ENCODE measurements around the gene MAPKAP1. TPM values are rescaled to one million over a fixed set of nuclear protein-coding genes. Genes with fewer than 3 reads are reported as not detected.

Gene MAPKAP1
- total and polyA plus RNA-seq, 2 donors = 61.4 to 97.6 TPM

- Histone ChIP-seq H3K4me3 (ENCODE audit: low read depth, low read length) (no peak overlapping the region), H3K36me3 (ENCODE audit: insufficient read depth) (no peaks in the 10 kb centered on the region), H3K4me1 (ENCODE audit: insufficient read depth) (no peaks in the 10 kb centered on the region), H3K27ac (ENCODE audit: low read depth) (no peak overlapping the region)
- 26% methylated on average over 13 of the region's 13 CpGs for whole genome bisulfite sequencing
- DNase-seq (ENCODE audit: extremely low spot score) = peak; percentile 86
These were observed 161.9 kb downstream of the MAPKAP1 start for GRCh38 chr9:125544988-125545651.

GRCh38 chr9:125544484-125544883 is 162.5 kb downstream of the MAPKAP1 start:
- H3K36me3 ChIP-seq (ENCODE audit: insufficient read depth) = no peaks in the 10 kb centered on the region
- 80% methylated on average over 4 of the region's 4 CpGs for WGBS
- no peaks in the 10 kb centered on the region for H3K4me1 ChIP-seq (ENCODE audit: insufficient read depth)
- no peak overlapping the region for H3K27ac ChIP-seq (ENCODE audit: low read depth)
- H3K4me3 ChIP-seq (ENCODE audit: low read depth, low read length) = no peak overlapping the region
- no peak for DNase-seq (ENCODE audit: extremely low spot score)

GRCh38 chr9:125541840-125542243 is 165.2 kb downstream of the MAPKAP1 start:
- no peak overlapping the region for H3K4me3 ChIP-seq (ENCODE audit: low read depth, low read length)
- no peak overlapping the region for H3K27ac ChIP-seq (ENCODE audit: low read depth)
- WGBS = 46% methylated on average over 12 of the region's 12 CpGs

GRCh38 chr9:125540497-125540896 is 166.5 kb downstream of the MAPKAP1 start:
- Histone ChIP-seq H3K4me3 (ENCODE audit: low read depth, low read length) (no peak overlapping the region), H3K27ac (ENCODE audit: low read depth) (no peak overlapping the region), H3K4me1 (ENCODE audit: insufficient read depth) (no peaks in the 10 kb centered on the region), H3K36me3 (ENCODE audit: insufficient read depth) (no peaks in the 10 kb centered on the region)
- WGBS = 95% methylated on average over 3 of the region's 3 CpGs
- DNase-seq (ENCODE audit: extremely low spot score) = no peak

More at GRCh38 chr9:125541840-125542243, 165.2 kb downstream of the MAPKAP1 start:
- no peak for DNase-seq (ENCODE audit: extremely low spot score)
- Histone ChIP-seq H3K4me1 (ENCODE audit: insufficient read depth) (no peaks in the 10 kb centered on the region), H3K36me3 (ENCODE audit: insufficient read depth) (no peaks in the 10 kb centered on the region)

- WGBS = 21% methylated on average over 2 of the region's 2 CpGs
- DNase-seq (ENCODE audit: extremely low spot score) = peak; percentile 71
- no peaks in the 10 kb centered on the region for H3K36me3 ChIP-seq (ENCODE audit: insufficient read depth)
- H3K4me1 ChIP-seq (ENCODE audit: insufficient read depth) = no peaks in the 10 kb centered on the region
- H3K4me3 ChIP-seq (ENCODE audit: low read depth, low read length) = no peak overlapping the region
- no peak overlapping the region for H3K27ac ChIP-seq (ENCODE audit: low read depth)
These were observed 168.9 kb downstream of the MAPKAP1 start for GRCh38 chr9:125538092-125538473.

- H3K27ac ChIP-seq (ENCODE audit: low read depth) = no peak overlapping the region
These were observed 169.4 kb downstream of the MAPKAP1 start for GRCh38 chr9:125537442-125538091.

GRCh38 chr9:125536776-125537175 is 170.2 kb downstream of the MAPKAP1 start:
- H3K27ac ChIP-seq (ENCODE audit: low read depth) = no peak overlapping the region
- WGBS = 67% methylated on average over 1 of the region's 1 CpG
- H3K4me3 ChIP-seq (ENCODE audit: low read depth, low read length) = no peak overlapping the region
- no peak for DNase-seq (ENCODE audit: extremely low spot score)
- no peaks in the 10 kb centered on the region for H3K4me1 ChIP-seq (ENCODE audit: insufficient read depth)
- no peaks in the 10 kb centered on the region for H3K36me3 ChIP-seq (ENCODE audit: insufficient read depth)

More at GRCh38 chr9:125537442-125538091, 169.4 kb downstream of the MAPKAP1 start:
- Histone ChIP-seq H3K4me3 (ENCODE audit: low read depth, low read length) (no peak overlapping the region), H3K4me1 (ENCODE audit: insufficient read depth) (no peaks in the 10 kb centered on the region), H3K36me3 (ENCODE audit: insufficient read depth) (no peaks in the 10 kb centered on the region)
- 99% methylated on average over 2 of the region's 2 CpGs for WGBS
- no peak for DNase-seq (ENCODE audit: extremely low spot score)

GRCh38 chr9:125536167-125536772 is 170.7 kb downstream of the MAPKAP1 start:
- no peaks in the 10 kb centered on the region for H3K4me1 ChIP-seq (ENCODE audit: insufficient read depth)
- WGBS = 67% methylated on average over 3 of the region's 3 CpGs
- no peak overlapping the region for H3K27ac ChIP-seq (ENCODE audit: low read depth)
- no peak for DNase-seq (ENCODE audit: extremely low spot score)
- no peaks in the 10 kb centered on the region for H3K36me3 ChIP-seq (ENCODE audit: insufficient read depth)
- no peak overlapping the region for H3K4me3 ChIP-seq (ENCODE audit: low read depth, low read length)

GRCh38 chr9:125534971-125535701 is 171.9 kb downstream of the MAPKAP1 start:
- H3K4me3 ChIP-seq (ENCODE audit: low read depth, low read length) = no peak overlapping the region
- no peaks in the 10 kb centered on the region for H3K4me1 ChIP-seq (ENCODE audit: insufficient read depth)
- H3K27ac ChIP-seq (ENCODE audit: low read depth) = no peak overlapping the region
- H3K36me3 ChIP-seq (ENCODE audit: insufficient read depth) = no peaks in the 10 kb centered on the region
- no peak for DNase-seq (ENCODE audit: extremely low spot score)
- 59% methylated on average over 4 of the region's 4 CpGs for WGBS

- Histone ChIP-seq H3K4me3 (ENCODE audit: low read depth, low read length) (no peak overlapping the region), H3K36me3 (ENCODE audit: insufficient read depth) (no peaks in the 10 kb centered on the region), H3K27ac (ENCODE audit: low read depth) (no peak overlapping the region), H3K4me1 (ENCODE audit: insufficient read depth) (no peaks in the 10 kb centered on the region)
- no peak for DNase-seq (ENCODE audit: extremely low spot score)
- WGBS = 91% methylated on average over 10 of the region's 10 CpGs
These were observed 174.0 kb downstream of the MAPKAP1 start for GRCh38 chr9:125532812-125533594.

- Histone ChIP-seq H3K4me1 (ENCODE audit: insufficient read depth) (no peaks in the 10 kb centered on the region), H3K36me3 (ENCODE audit: insufficient read depth) (no peaks in the 10 kb centered on the region), H3K4me3 (ENCODE audit: low read depth, low read length) (no peak overlapping the region), H3K27ac (ENCODE audit: low read depth) (no peak overlapping the region)
- 86% methylated on average over 3 of the region's 3 CpGs for WGBS
- DNase-seq (ENCODE audit: extremely low spot score) = no peak
These were observed 174.6 kb downstream of the MAPKAP1 start for GRCh38 chr9:125532412-125532811.

GRCh38 chr9:125529589-125530515 is 177.2 kb downstream of the MAPKAP1 start:
- DNase-seq (ENCODE audit: extremely low spot score) = no peak
- Histone ChIP-seq H3K4me3 (ENCODE audit: low read depth, low read length) (no peak overlapping the region), H3K27ac (ENCODE audit: low read depth) (no peak overlapping the region), H3K4me1 (ENCODE audit: insufficient read depth) (peaks cover 1% of the 10 kb centered on the region), H3K36me3 (ENCODE audit: insufficient read depth) (no peaks in the 10 kb centered on the region)
- WGBS = 73% methylated on average over 5 of the region's 5 CpGs
